Lung (tissue), 4 donors: ENCODE data around the gene SERPIND1. TPM values are rescaled to one million over a fixed set of nuclear protein-coding genes. Genes with fewer than 3 reads are reported as not detected.

ENCODE experiments used
- polyA plus RNA-seq, 2 donors: library from polyadenylated mRNA; stranded (reverse); fragments of 200-250 nt; gene quantifications; one replicate each; pipeline ENCODE4 v1.2.1, GENCODE V29; 2013
- total RNA-seq, 2 donors: library from RNA; depleted of rRNA in 1 of 2; stranded (reverse); fragments of >200 nt in 1 of 2; gene quantifications; one replicate each; pipeline ENCODE4 v1.2.1, GENCODE V29; 2014 to 2021
- donor health status: Bipolar disorder and iron deficiency.
- donor health status: healthy.
- donor health status: DM: yes; HTN: yes; CAD: no.

SERPIND1 gene
- total and polyA plus RNA-seq, 4 donors = 0.02 to 2.0 (median 0.75) TPM

Other genes starting within 250 kb of the SERPIND1 start
- 100 to 1,000 TPM in 1 of 2 donors, 10 to 100 TPM in 1; 54.7 to 107 TPM for gene PI4KA, start 84.7 kb downstream of the SERPIND1 start, total RNA-seq
- 10 to 100 TPM; 35.4 to 45.8 TPM for gene PI4KA, start 84.7 kb downstream of the SERPIND1 start, polyA plus RNA-seq
- 10 to 100 TPM; 14.8 to 27.2 TPM for gene SNAP29, start 84.9 kb downstream of the SERPIND1 start, total RNA-seq
- 10 to 100 TPM; 14.9 to 19.3 TPM for gene SNAP29, start 84.9 kb downstream of the SERPIND1 start, polyA plus RNA-seq
- gene CRKL, start 143.3 kb downstream of the SERPIND1 start, total RNA-seq = 10 to 100 TPM; 54.9 to 58.6 TPM
- gene CRKL, start 143.3 kb downstream of the SERPIND1 start, polyA plus RNA-seq = 10 to 100 TPM; 18.3 to 23.3 TPM
- gene AIFM3, start 193.1 kb downstream of the SERPIND1 start, total RNA-seq = 1 to 10 TPM in 1 of 2 donors, under 1 TPM in 1; 0.48 to 7.5 TPM
- gene AIFM3, start 193.1 kb downstream of the SERPIND1 start, polyA plus RNA-seq = 1 to 10 TPM; 3.6 to 6.0 TPM
- 10 to 100 TPM; 51.9 to 64.9 TPM for gene LZTR1, start 208.2 kb downstream of the SERPIND1 start, total RNA-seq
- gene LZTR1, start 208.2 kb downstream of the SERPIND1 start, polyA plus RNA-seq = 10 to 100 TPM; 33.8 to 37.9 TPM
- 10 to 100 TPM; 20.4 to 28.1 TPM for gene THAP7, start 228.0 kb downstream of the SERPIND1 start, total RNA-seq
- gene THAP7, start 228.0 kb downstream of the SERPIND1 start, polyA plus RNA-seq = 10 to 100 TPM; 27.1 to 61.3 TPM
- 1 to 10 TPM; 1.1 to 2.2 TPM for gene P2RX6, start 241.1 kb downstream of the SERPIND1 start, total RNA-seq
- gene P2RX6, start 241.1 kb downstream of the SERPIND1 start, polyA plus RNA-seq = under 1 TPM; 0.21 to 0.79 TPM